Body of pancreas (tissue), 4 donors: ENCODE data around the gene PRR14L.

Source experiments
- POLR2A ChIP-seq, 3 donors: fragments of 450-650 bp; IDR thresholded peaks; one replicate each; pipeline ENCODE4 v1.6.1; 2016; ENCODE audit warnings: antibody characterized with exemption in 3 of 3, mild to moderate bottlenecking in 2 of 3
- TF ChIP-seq, protein P1 (sequence below), 7 experiments: fragments of 450-650 bp in 4 of 7; fragments of 200-600 bp in 3 of 7; sonication (generic) in 3 of 7; IDR thresholded peaks; one replicate each; pipeline ENCODE4 v1.5.1; 2016 to 2019; ENCODE audit warnings: antibody characterized with exemption in 7 of 7

DNA sequence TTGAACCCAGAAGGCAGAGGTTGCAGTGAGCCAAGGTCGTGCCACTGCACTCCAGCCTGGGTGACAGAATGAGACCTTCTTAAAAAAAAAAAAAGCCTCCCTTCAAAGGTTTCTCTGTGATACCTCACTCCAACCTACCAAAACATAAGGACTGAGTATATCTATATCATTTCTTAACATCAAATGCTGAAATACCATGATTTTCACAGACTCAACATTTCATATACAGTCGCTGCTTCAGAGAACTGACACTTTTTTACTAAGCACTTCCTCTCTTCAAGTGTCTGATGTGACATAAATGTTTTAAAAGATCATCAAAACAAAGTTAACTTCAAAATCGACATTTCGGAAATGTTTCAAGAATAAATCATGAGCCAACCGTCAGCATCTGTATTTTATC lies 12.0 kb downstream of the PRR14L start:
- TF ChIP-seq, protein P1, sequence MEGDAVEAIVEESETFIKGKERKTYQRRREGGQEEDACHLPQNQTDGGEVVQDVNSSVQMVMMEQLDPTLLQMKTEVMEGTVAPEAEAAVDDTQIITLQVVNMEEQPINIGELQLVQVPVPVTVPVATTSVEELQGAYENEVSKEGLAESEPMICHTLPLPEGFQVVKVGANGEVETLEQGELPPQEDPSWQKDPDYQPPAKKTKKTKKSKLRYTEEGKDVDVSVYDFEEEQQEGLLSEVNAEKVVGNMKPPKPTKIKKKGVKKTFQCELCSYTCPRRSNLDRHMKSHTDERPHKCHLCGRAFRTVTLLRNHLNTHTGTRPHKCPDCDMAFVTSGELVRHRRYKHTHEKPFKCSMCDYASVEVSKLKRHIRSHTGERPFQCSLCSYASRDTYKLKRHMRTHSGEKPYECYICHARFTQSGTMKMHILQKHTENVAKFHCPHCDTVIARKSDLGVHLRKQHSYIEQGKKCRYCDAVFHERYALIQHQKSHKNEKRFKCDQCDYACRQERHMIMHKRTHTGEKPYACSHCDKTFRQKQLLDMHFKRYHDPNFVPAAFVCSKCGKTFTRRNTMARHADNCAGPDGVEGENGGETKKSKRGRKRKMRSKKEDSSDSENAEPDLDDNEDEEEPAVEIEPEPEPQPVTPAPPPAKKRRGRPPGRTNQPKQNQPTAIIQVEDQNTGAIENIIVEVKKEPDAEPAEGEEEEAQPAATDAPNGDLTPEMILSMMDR (IDR thresholded peaks at IDR 0.05), result no peak
- no peak for TF ChIP-seq POLR2A (IDR thresholded peaks at IDR 0.05)
